ENCODE data around the gene ATIC. TPM values are rescaled to one million over a fixed set of nuclear protein-coding genes. Genes with fewer than 3 reads are reported as not detected.

ATIC gene
- total and polyA plus RNA-seq, 3 experiments from 2014 or later, result 151 to 315 (median 298) TPM

DNA sequence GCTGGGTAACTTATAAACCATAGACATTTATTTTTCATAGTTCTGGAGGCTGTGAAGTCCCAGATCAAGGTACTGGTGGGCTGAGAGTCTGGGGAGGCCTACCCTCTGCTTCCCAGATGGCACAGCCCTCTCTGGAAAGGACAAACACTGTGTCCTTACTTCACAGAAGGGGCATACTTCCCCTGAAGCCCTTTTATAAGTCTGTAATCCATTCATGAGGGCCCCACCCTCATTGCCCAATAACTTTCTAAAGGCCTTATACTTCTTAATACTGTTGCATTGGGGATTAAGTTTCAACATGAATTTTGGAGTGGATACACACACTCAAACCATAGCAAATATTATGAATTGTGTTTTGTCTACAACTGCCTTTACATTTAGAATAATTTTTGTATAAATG is 36.0 kb downstream of the ATIC start:
- Histone ChIP-seq H3K9me3 (ENCODE audit: low read length) (no peaks in the 10 kb centered on the region), H3K4me3 (ENCODE audit: low read length) (no peak overlapping the region), H3K27me3 (ENCODE audit: insufficient read depth, low read length, poor library complexity, severe bottlenecking) (no peaks in the 10 kb centered on the region), H3K4me1 (ENCODE audit: insufficient read depth, low read length) (no peaks in the 10 kb centered on the region), H3K36me3 (ENCODE audit: insufficient read depth, low read length) (peaks cover 41% of the 10 kb centered on the region), H3K27ac (ENCODE audit: low read depth, low read length) (no peak overlapping the region)
- ChIA-PET POLR2A (no interaction called here), CTCF (no interaction called here)
- H3K9me3 Mint-ChIP-seq, result no peaks in the 10 kb centered on the region
- H3K27ac Mint-ChIP-seq, result no peak overlapping the region
- H3K4me3 Mint-ChIP-seq, result no peak overlapping the region
- peaks cover 25 to 86% (median 42%) of the 10 kb centered on the region in 3 donors for H3K36me3 Mint-ChIP-seq
- H3K27me3 Mint-ChIP-seq, result no peaks in the 10 kb centered on the region
- no peaks in the 10 kb centered on the region for H3K4me1 Mint-ChIP-seq
- no peak for DNase-seq

- CTCF ChIA-PET, result no interaction called here
- DNase-seq, result no peak
- Mint-ChIP-seq H3K4me3 (no peak overlapping the region), H3K36me3 (peaks cover 14 to 53% (median 26%) of the 10 kb centered on the region in 3 donors), H3K9me3 (no peaks in the 10 kb centered on the region), H3K27ac (peak overlapping the region in 2 of 8 donors; percentile 16 to 41), H3K4me1 (no peaks in the 10 kb centered on the region), H3K27me3 (no peaks in the 10 kb centered on the region)
- POLR2A ChIA-PET, result no interaction called here
- H3K27ac ChIP-seq (ENCODE audit: low read depth, low read length), result no peak overlapping the region
- peaks cover 13% of the 10 kb centered on the region for H3K36me3 ChIP-seq (ENCODE audit: insufficient read depth, low read length)
- no peaks in the 10 kb centered on the region for H3K27me3 ChIP-seq (ENCODE audit: insufficient read depth, low read length, poor library complexity, severe bottlenecking)
- no peak overlapping the region for H3K4me3 ChIP-seq (ENCODE audit: low read length)
- H3K4me1 ChIP-seq (ENCODE audit: insufficient read depth, low read length), result no peaks in the 10 kb centered on the region
- H3K9me3 ChIP-seq (ENCODE audit: low read length), result no peaks in the 10 kb centered on the region
Measured at GRCh38 chr2:215352602-215353001, 40.7 kb downstream of the ATIC start.

DNA sequence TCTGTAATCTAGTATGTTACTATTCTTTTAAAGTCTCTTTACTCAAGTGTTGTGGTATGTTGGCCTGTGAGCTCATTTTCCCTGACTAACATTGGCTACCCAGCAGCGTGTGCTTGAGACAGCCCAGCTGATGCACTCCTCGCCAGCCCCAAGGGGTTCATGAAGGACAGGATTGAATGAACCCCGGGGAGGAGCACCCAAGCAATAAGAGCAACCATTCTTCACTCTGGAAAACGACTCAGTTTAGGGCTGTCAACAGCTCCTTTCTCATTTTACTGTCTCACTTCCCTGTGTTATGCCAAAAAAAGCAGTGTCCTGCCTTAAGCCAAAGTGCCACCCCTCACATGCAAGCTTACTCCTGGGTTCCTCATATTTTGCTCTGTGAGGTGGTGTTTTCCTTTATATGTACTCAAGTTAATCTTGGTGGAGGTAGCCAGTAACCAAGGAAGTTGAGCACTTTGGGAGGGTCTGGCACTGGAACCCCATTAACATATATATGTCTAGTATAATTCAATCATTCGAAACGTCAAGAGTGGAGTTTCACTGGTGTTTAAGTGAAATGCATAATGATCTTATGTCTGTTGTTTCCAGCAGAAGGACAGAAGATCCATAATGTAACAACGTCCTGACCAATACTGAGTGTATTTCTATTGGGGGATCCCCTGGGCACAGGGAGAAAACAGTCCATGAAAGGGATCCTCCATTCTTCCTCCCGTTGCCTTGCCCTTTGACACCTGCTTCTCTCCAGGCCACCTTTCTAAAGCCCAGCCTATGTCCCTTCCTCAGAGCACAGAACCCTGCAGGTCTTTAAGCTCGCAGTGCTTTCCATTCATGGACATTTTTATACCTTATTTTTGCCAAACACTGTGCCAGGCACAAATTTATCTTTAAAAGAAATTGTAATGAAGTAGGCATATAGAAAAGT is 43.2 kb downstream of the ATIC start:
- DNase-seq, result no peak
- Histone ChIP-seq H3K4me3 (ENCODE audit: low read length) (no peak overlapping the region), H3K27ac (ENCODE audit: low read depth, low read length) (no peak overlapping the region), H3K36me3 (ENCODE audit: insufficient read depth, low read length) (no peaks in the 10 kb centered on the region), H3K9me3 (ENCODE audit: low read length) (no peaks in the 10 kb centered on the region), H3K4me1 (ENCODE audit: insufficient read depth, low read length) (no peaks in the 10 kb centered on the region), H3K27me3 (ENCODE audit: insufficient read depth, low read length, poor library complexity, severe bottlenecking) (no peaks in the 10 kb centered on the region)
- peak overlapping the region in 2 of 8 donors; percentile 6 to 33 for H3K27ac Mint-ChIP-seq
- H3K4me1 Mint-ChIP-seq, result no peaks in the 10 kb centered on the region
- no peaks in the 10 kb centered on the region for H3K27me3 Mint-ChIP-seq
- H3K4me3 Mint-ChIP-seq, result no peak overlapping the region
- CTCF ChIA-PET, result no interaction called here
- no peaks in the 10 kb centered on the region for H3K9me3 Mint-ChIP-seq
- POLR2A ChIA-PET, result no interaction called here
- H3K36me3 Mint-ChIP-seq, result peaks cover 11 to 34% (median 14%) of the 10 kb centered on the region in 3 donors

DNA sequence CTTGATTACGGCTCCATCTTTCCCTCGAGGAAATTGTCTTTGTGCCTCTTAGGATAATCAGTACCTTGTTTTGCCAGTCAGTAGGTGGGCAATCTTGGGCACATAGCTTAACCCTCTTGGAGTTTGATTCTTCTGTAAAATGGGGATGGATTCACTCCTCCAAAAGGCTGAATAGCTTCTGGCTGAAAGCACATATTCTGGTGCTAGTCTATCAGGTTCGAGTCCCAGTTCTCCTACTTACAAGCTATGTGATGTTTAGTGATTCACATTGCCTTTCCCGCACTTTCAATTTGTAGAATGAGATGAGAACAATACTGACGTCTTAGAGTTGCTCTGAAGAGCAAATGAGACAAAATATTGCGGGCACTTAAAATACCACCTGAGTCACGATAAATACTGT is 43.9 kb downstream of the ATIC start:
- POLR2A ChIA-PET, result no interaction called here

DNA sequence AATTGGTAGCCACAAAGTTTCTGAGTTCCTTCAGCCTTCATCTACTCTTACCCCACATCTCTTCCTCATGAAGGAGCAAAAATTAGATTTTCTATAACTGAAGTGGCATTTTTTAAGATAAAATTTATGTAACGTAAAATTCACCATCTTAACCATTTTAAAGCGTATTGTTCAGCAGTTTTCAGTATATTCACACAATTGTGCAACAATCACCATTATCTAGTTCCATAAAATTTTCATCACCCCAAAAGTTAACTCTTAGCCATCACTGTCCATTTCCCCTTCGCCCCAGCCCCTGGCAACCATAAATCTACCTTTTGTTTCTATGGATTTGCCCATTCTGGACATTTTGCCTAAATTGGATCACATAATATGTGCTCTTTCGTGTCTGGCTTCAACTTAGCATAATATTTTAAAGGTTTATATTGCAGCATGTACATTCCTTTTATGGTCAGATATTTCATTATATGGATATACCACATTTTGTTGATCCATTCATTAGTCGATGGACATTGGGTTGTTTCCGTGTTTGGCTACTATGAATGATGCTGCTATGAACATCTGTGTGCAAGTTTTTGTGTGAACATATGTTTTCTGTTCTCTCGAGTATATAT is 44.6 kb downstream of the ATIC start:
- Mint-ChIP-seq H3K4me3 (no peak overlapping the region), H3K36me3 (peaks cover 9 to 25% (median 11%) of the 10 kb centered on the region in 3 donors), H3K27me3 (no peaks in the 10 kb centered on the region), H3K27ac (no peak overlapping the region), H3K9me3 (no peaks in the 10 kb centered on the region), H3K4me1 (no peaks in the 10 kb centered on the region)
- Histone ChIP-seq H3K36me3 (ENCODE audit: insufficient read depth, low read length) (no peaks in the 10 kb centered on the region), H3K4me3 (ENCODE audit: low read length) (no peak overlapping the region), H3K27me3 (ENCODE audit: insufficient read depth, low read length, poor library complexity, severe bottlenecking) (no peaks in the 10 kb centered on the region), H3K4me1 (ENCODE audit: insufficient read depth, low read length) (no peaks in the 10 kb centered on the region), H3K27ac (ENCODE audit: low read depth, low read length) (no peak overlapping the region), H3K9me3 (ENCODE audit: low read length) (no peaks in the 10 kb centered on the region)
- ChIA-PET CTCF (no interaction called here), POLR2A (no interaction called here)
- DNase-seq, result no peak

More for the DNA sequence above, 43.9 kb downstream of the ATIC start:
- no peaks in the 10 kb centered on the region for H3K27me3 ChIP-seq (ENCODE audit: insufficient read depth, low read length, poor library complexity, severe bottlenecking)
- no peaks in the 10 kb centered on the region for H3K4me1 ChIP-seq (ENCODE audit: insufficient read depth, low read length)
- Mint-ChIP-seq H3K9me3 (no peaks in the 10 kb centered on the region), H3K4me3 (no peak overlapping the region), H3K36me3 (peaks cover 11 to 30% (median 12%) of the 10 kb centered on the region in 3 donors), H3K4me1 (no peaks in the 10 kb centered on the region), H3K27ac (no peak overlapping the region), H3K27me3 (no peaks in the 10 kb centered on the region)
- no peaks in the 10 kb centered on the region for H3K9me3 ChIP-seq (ENCODE audit: low read length)
- H3K36me3 ChIP-seq (ENCODE audit: insufficient read depth, low read length), result no peaks in the 10 kb centered on the region
- H3K27ac ChIP-seq (ENCODE audit: low read depth, low read length), result no peak overlapping the region
- no peak for DNase-seq
- no peak overlapping the region for H3K4me3 ChIP-seq (ENCODE audit: low read length)
- CTCF ChIA-PET, result no interaction called here

- no peak overlapping the region for H3K4me3 ChIP-seq (ENCODE audit: low read length)
- ChIA-PET CTCF (no interaction called here), POLR2A (no interaction called here)
- Mint-ChIP-seq H3K4me3 (no peak overlapping the region), H3K9me3 (no peaks in the 10 kb centered on the region), H3K27ac (no peak overlapping the region), H3K27me3 (no peaks in the 10 kb centered on the region), H3K4me1 (no peaks in the 10 kb centered on the region), H3K36me3 (peaks cover 6 to 21% (median 11%) of the 10 kb centered on the region in 3 donors)
- H3K36me3 ChIP-seq (ENCODE audit: insufficient read depth, low read length), result no peaks in the 10 kb centered on the region
- no peak overlapping the region for H3K27ac ChIP-seq (ENCODE audit: low read depth, low read length)
- no peaks in the 10 kb centered on the region for H3K27me3 ChIP-seq (ENCODE audit: insufficient read depth, low read length, poor library complexity, severe bottlenecking)
- H3K4me1 ChIP-seq (ENCODE audit: insufficient read depth, low read length), result no peaks in the 10 kb centered on the region
- H3K9me3 ChIP-seq (ENCODE audit: low read length), result no peaks in the 10 kb centered on the region
- DNase-seq, result no peak
Measured at GRCh38 chr2:215356948-215357461, 45.1 kb downstream of the ATIC start.

GRCh38 chr2:215357660-215358059 is 45.8 kb downstream of the ATIC start:
- no peak for DNase-seq
- POLR2A ChIA-PET, result no interaction called here
- H3K36me3 ChIP-seq (ENCODE audit: insufficient read depth, low read length), result no peaks in the 10 kb centered on the region
- no peak overlapping the region for H3K27ac ChIP-seq (ENCODE audit: low read depth, low read length)
- H3K27me3 Mint-ChIP-seq, result no peaks in the 10 kb centered on the region
- H3K27me3 ChIP-seq (ENCODE audit: insufficient read depth, low read length, poor library complexity, severe bottlenecking), result no peaks in the 10 kb centered on the region
- no peak overlapping the region for H3K4me3 Mint-ChIP-seq
- H3K4me1 ChIP-seq (ENCODE audit: insufficient read depth, low read length), result no peaks in the 10 kb centered on the region
- no peaks in the 10 kb centered on the region for H3K9me3 Mint-ChIP-seq
- CTCF ChIA-PET, result no interaction called here
- H3K27ac Mint-ChIP-seq, result no peak overlapping the region
- no peaks in the 10 kb centered on the region for H3K9me3 ChIP-seq (ENCODE audit: low read length)
- no peak overlapping the region for H3K4me3 ChIP-seq (ENCODE audit: low read length)
- no peaks in the 10 kb centered on the region for H3K4me1 Mint-ChIP-seq
- H3K36me3 Mint-ChIP-seq, result peaks cover 9 to 25% (median 11%) of the 10 kb centered on the region in 3 donors

- Histone ChIP-seq H3K27ac (ENCODE audit: low read depth, low read length) (no peak overlapping the region), H3K4me1 (ENCODE audit: insufficient read depth, low read length) (no peaks in the 10 kb centered on the region), H3K9me3 (ENCODE audit: low read length) (no peaks in the 10 kb centered on the region), H3K4me3 (ENCODE audit: low read length) (no peak overlapping the region), H3K27me3 (ENCODE audit: insufficient read depth, low read length, poor library complexity, severe bottlenecking) (no peaks in the 10 kb centered on the region), H3K36me3 (ENCODE audit: insufficient read depth, low read length) (no peaks in the 10 kb centered on the region)
- DNase-seq, result no peak
- Mint-ChIP-seq H3K4me3 (no peak overlapping the region), H3K9me3 (no peaks in the 10 kb centered on the region), H3K27ac (no peak overlapping the region), H3K27me3 (no peaks in the 10 kb centered on the region), H3K4me1 (no peaks in the 10 kb centered on the region), H3K36me3 (peaks cover 13 to 31% (median 15%) of the 10 kb centered on the region in 3 donors)
- POLR2A ChIA-PET, result no interaction called here
- CTCF ChIA-PET, result no interaction called here
Measured at GRCh38 chr2:215358312-215358845, 46.5 kb downstream of the ATIC start.

All from CD8-positive, alpha-beta memory T cell (primary cell).